GM23338 (cell line): ENCODE measurements around the gene LTB4R. TPM values are rescaled to one million over a fixed set of nuclear protein-coding genes. Genes with fewer than 3 reads are reported as not detected.

Experiments
- ATAC-seq: fragments of 200-7000 bp; cut with Tn5 transposase; 3 replicates; pipeline ENCODE4 v1.9.1; 2020
- DNase-seq: peaks from one replicate; pipeline ENCODE4 v3.0.0-alpha.2; 2015; ENCODE audit warnings: low spot score
- H2AFZ ChIP-seq: fragments of 200-600 bp; sonication (generic); 2 replicates; pipeline ENCODE4 v1.8.0; 2016; ENCODE audit warnings: antibody characterized with exemption, mild to moderate bottlenecking, moderate library complexity
- H3F3A ChIP-seq: fragments of 200-600 bp; sonication (generic); replicated peaks from 2 replicates; pipeline ENCODE4 v1.8.0; 2017; ENCODE audit warnings: antibody characterized with exemption, mixed run types, low read depth
- H3K27ac ChIP-seq: fragments of 200-600 bp; sonication (generic); 2 replicates; pipeline ENCODE4 v1.6.1; 2016; ENCODE audit warnings: low read depth
- H3K27me3 ChIP-seq: fragments of 200-600 bp; sonication (generic); 2 replicates; pipeline ENCODE4 v1.8.0; 2016; ENCODE audit warnings: mild to moderate bottlenecking, mixed run types, moderate library complexity; ENCODE audit not compliant: insufficient read depth
- H3K36me3 ChIP-seq: fragments of 200-600 bp; sonication (generic); 2 replicates; pipeline ENCODE4 v1.8.0; 2016; ENCODE audit warnings: mild to moderate bottlenecking; ENCODE audit not compliant: insufficient read depth
- H3K4me1 ChIP-seq: fragments of 200-600 bp; sonication (generic); 2 replicates; pipeline ENCODE4 v1.8.0; 2016; ENCODE audit warnings: mild to moderate bottlenecking, moderate library complexity; ENCODE audit not compliant: insufficient read depth
- H3K4me2 ChIP-seq: fragments of 200-600 bp; sonication (generic); 2 replicates; pipeline ENCODE4 v1.7.1; 2017; ENCODE audit warnings: mixed run types
- H3K4me3 ChIP-seq: fragments of 200-600 bp; sonication (generic); 2 replicates; pipeline ENCODE4 v1.6.1; 2016; ENCODE audit warnings: mixed run types
- H3K79me2 ChIP-seq: fragments of 200-600 bp; sonication (generic); replicated peaks from 2 replicates; pipeline ENCODE4 v1.8.0; 2017; ENCODE audit warnings: mild to moderate bottlenecking; ENCODE audit not compliant: insufficient read depth
- H3K9me2 ChIP-seq: fragments of 200-600 bp; sonication (generic); 2 replicates; pipeline ENCODE4 v1.8.0; 2017; ENCODE audit not compliant: insufficient read depth
- H4K20me1 ChIP-seq: fragments of 200-600 bp; sonication (generic); replicated peaks from 2 replicates; pipeline ENCODE4 v1.8.0; 2017; ENCODE audit warnings: mild to moderate bottlenecking; ENCODE audit not compliant: insufficient read depth
- H3K27ac Mint-ChIP-seq: 2 replicates; pipeline ENCODE4 v1.8.0; 2020; ENCODE audit warnings: inconsistent platforms, mild to moderate bottlenecking, moderate library complexity, mixed read lengths
- H3K27me3 Mint-ChIP-seq: 3 replicates; pipeline ENCODE4 v1.8.0; 2022; ENCODE audit warnings: low read depth, mild to moderate bottlenecking, moderate library complexity, mixed read lengths, inconsistent platforms; ENCODE audit not compliant: insufficient read depth, poor library complexity
- H3K36me3 Mint-ChIP-seq: 3 replicates; pipeline ENCODE4 v1.8.0; 2021; ENCODE audit warnings: low read depth, mild to moderate bottlenecking, inconsistent platforms, moderate library complexity, mixed read lengths
- H3K4me1 Mint-ChIP-seq: 3 replicates; pipeline ENCODE4 v1.8.0; 2020; ENCODE audit warnings: mild to moderate bottlenecking, inconsistent platforms, mixed read lengths
- H3K4me3 Mint-ChIP-seq: 3 replicates; pipeline ENCODE4 v1.8.0; 2021; ENCODE audit warnings: moderate library complexity, mild to moderate bottlenecking, inconsistent platforms, mixed read lengths
- H3K9me3 Mint-ChIP-seq: 3 replicates; pipeline ENCODE4 v1.8.0; 2020; ENCODE audit warnings: moderate library complexity, mild to moderate bottlenecking, inconsistent platforms, mixed read lengths
- CREB1 ChIP-seq: fragments of 250-450 bp; sonication (Bioruptor Pico); IDR thresholded peaks from 2 replicates; pipeline ENCODE4 v1.5.0; 2020; ENCODE audit warnings: low read depth, mild to moderate bottlenecking, moderate library complexity
- EZH2 ChIP-seq: fragments of 200-600 bp; sonication (generic); IDR thresholded peaks from one replicate; pipeline ENCODE4 v1.8.0; 2017; ENCODE audit warnings: antibody characterized with exemption, mild to moderate bottlenecking, low read depth; ENCODE audit not compliant: unreplicated experiment
- EZH2phosphoT487 ChIP-seq: fragments of 200-600 bp; sonication (generic); IDR thresholded peaks from one replicate; pipeline ENCODE4 v1.8.1; 2018; ENCODE audit warnings: antibody characterized with exemption; ENCODE audit not compliant: unreplicated experiment
- JUNB ChIP-seq: IDR thresholded peaks from one replicate; pipeline ENCODE4 v1.6.1; 2016; ENCODE audit warnings: antibody characterized with exemption; ENCODE audit not compliant: unreplicated experiment
- NANOG ChIP-seq: IDR thresholded peaks from 2 replicates; pipeline ENCODE4 v1.6.1; 2016; ENCODE audit warnings: antibody characterized with exemption, borderline replicate concordance
- STAT1 ChIP-seq: IDR thresholded peaks from one replicate; pipeline ENCODE4 v1.6.1; 2016; ENCODE audit warnings: antibody characterized with exemption; ENCODE audit not compliant: unreplicated experiment
- ZNF114 ChIP-seq: fragments of 250-450 bp; sonication (Bioruptor Pico); IDR thresholded peaks from 2 replicates; pipeline ENCODE4 v1.5.0; 2020; ENCODE audit warnings: mild to moderate bottlenecking, moderate library complexity
- polyA plus RNA-seq: library from polyadenylated mRNA; unstranded; fragments of >200 nt; fragmentation: Nextera tagmentation; extraction: Ambion mirVana; gene quantifications from 2 replicates; pipeline ENCODE4 v1.2.1, GENCODE V29; 2016
- small RNA-seq: library from RNA; depleted of rRNA; stranded (forward); fragments of <200 nt; gene quantifications from one replicate; pipeline ENCODE3, GENCODE V24; 2014; ENCODE audit warnings: low replicate concordance
- total RNA-seq: library from RNA; depleted of rRNA; stranded (reverse); fragments of >200 nt; shearing (Covaris generic); gene quantifications from 2 replicates; pipeline ENCODE4 v1.2.3, GENCODE V29; 2014; rRNA removed
- TF ChIP-seq, protein P1 (sequence below), 2 experiments: fragments of 200-600 bp in 1 of 2; sonication (generic) in 1 of 2; conservative IDR thresholded peaks; 2 replicates each; pipeline versions ENCODE4 v1.5.1 to v1.6.1; 2016 to 2017; ENCODE audit warnings: antibody characterized with exemption in 2 of 2, low read depth in 2 of 2, mild to moderate bottlenecking in 2 of 2, moderate library complexity in 1 of 2
- TF ChIP-seq, protein P2 (sequence below): IDR thresholded peaks from 2 replicates; pipeline ENCODE4 v1.6.1; 2016; ENCODE audit warnings: antibody characterized with exemption

The LTB4R gene
- total and polyA plus RNA-seq, 2 experiments from 2014 or later, result 2.1 to 4.7 TPM

DNA sequence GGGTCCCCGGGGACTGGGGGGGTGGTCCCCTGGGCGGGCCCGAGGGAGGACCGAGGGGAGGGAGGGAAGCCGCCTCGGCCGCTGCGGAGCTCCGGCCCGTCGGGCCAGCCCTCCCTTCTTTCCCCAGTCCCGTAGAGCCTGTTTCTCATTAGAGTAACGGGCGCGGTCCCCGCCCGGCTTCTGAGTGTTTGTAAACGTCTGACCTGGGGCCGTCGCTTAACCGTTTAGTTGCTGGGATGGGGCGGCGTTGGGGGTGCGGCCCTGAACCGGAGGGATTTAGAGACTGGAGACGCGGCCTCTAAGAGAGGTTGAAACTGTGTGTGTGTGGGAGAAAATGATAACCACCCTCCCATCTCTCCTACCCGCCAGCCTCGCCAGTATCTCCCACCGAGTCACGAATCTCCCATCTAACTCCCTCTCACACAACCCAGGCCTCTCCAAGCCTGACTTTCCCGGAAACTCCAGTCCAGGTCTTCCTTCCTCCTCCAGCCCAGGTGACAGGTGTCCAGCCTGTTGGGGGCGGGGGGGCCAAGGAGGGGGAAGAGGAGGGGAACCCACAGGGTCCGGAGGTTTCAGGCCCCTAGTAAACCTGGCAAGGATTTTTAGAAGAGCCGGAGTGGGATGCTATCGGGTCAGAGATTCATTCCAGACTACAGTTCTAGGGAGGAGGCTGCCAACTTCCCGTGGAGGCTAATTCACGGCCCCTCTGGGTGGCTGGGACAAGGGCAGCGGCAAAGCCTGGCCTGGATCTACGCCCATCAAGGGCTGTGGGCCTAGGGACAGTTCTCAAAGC is 55.6 kb downstream of the LTB4R start:
- ATAC-seq (peak; percentile 57), DNase-seq (peak; percentile 97)
- Histone ChIP-seq H3K79me2 (no peaks in the 10 kb centered on the region), H3K4me1 (peaks cover 14% of the 10 kb centered on the region; the same call in 1 of the 2 replicates), H3K27me3 (peaks cover 34% of the 10 kb centered on the region), H3K4me2 (peak overlapping the region; percentile 99), H3K36me3 (no peaks in the 10 kb centered on the region), H3K4me3 (peak overlapping the region; percentile 97), H2AFZ (peak overlapping the region; percentile 97), H4K20me1 (no peaks in the 10 kb centered on the region), H3K27ac (peak overlapping the region; percentile 92), H3F3A (0 out of 2 replicates have a peak, but pooled peaks cover 4% of the 10 kb centered on the region), H3K9me2 (no peaks in the 10 kb centered on the region)
- peak overlapping the region; percentile 94 for H3K27ac Mint-ChIP-seq
- peak overlapping the region; percentile 80 for H3K4me3 Mint-ChIP-seq
- H3K4me1 Mint-ChIP-seq, result peaks cover 16% of the 10 kb centered on the region
- no peaks in the 10 kb centered on the region; the same call in 2 of the 3 replicates for H3K9me3 Mint-ChIP-seq
- TF ChIP-seq, protein P1, sequence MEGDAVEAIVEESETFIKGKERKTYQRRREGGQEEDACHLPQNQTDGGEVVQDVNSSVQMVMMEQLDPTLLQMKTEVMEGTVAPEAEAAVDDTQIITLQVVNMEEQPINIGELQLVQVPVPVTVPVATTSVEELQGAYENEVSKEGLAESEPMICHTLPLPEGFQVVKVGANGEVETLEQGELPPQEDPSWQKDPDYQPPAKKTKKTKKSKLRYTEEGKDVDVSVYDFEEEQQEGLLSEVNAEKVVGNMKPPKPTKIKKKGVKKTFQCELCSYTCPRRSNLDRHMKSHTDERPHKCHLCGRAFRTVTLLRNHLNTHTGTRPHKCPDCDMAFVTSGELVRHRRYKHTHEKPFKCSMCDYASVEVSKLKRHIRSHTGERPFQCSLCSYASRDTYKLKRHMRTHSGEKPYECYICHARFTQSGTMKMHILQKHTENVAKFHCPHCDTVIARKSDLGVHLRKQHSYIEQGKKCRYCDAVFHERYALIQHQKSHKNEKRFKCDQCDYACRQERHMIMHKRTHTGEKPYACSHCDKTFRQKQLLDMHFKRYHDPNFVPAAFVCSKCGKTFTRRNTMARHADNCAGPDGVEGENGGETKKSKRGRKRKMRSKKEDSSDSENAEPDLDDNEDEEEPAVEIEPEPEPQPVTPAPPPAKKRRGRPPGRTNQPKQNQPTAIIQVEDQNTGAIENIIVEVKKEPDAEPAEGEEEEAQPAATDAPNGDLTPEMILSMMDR (conservative IDR thresholded peaks at IDR 0.05; ENCODE audit: low read depth in 2 of 2), result no peak
- TF ChIP-seq EZH2phosphoT487 (no peak), EZH2 (no peak), ZNF114 (CRISPR knock-in tag) (no peak), STAT1 (no peak), JUNB (no peak), CREB1 (peak; percentile 59), NANOG (no peak)
- TF ChIP-seq, protein P2, sequence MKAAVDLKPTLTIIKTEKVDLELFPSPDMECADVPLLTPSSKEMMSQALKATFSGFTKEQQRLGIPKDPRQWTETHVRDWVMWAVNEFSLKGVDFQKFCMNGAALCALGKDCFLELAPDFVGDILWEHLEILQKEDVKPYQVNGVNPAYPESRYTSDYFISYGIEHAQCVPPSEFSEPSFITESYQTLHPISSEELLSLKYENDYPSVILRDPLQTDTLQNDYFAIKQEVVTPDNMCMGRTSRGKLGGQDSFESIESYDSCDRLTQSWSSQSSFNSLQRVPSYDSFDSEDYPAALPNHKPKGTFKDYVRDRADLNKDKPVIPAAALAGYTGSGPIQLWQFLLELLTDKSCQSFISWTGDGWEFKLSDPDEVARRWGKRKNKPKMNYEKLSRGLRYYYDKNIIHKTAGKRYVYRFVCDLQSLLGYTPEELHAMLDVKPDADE, result no peak
- 0 out of 3 replicates have a peak, but pooled peaks cover 2% of the 10 kb centered on the region for H3K36me3 Mint-ChIP-seq
- H3K27me3 Mint-ChIP-seq, result peaks cover 17% of the 10 kb centered on the region

Small RNA genes within 50 kb of the gene (small RNA-seq; reads per million reads assigned to genes)
- not detected for gene RF00026

Other genes with a start within 250 kb of the LTB4R start
Only the 30 nearest of the 33 such genes appear.
- gene DCAF11, start 196.7 kb upstream of the LTB4R start, total RNA-seq, result 78.7 and 93.2 TPM in 2 replicates
- 18.6 and 19.0 TPM in 2 replicates for gene DCAF11, start 196.7 kb upstream of the LTB4R start, polyA plus RNA-seq
- gene NRL, start 196.6 kb upstream of the LTB4R start, total RNA-seq, result 2.2 and 5.2 TPM in 2 replicates
- gene NRL, start 196.6 kb upstream of the LTB4R start, polyA plus RNA-seq, result 1.4 and 1.8 TPM in 2 replicates
- gene FITM1, start 180.8 kb upstream of the LTB4R start, total RNA-seq, result not detected in 2 replicates
- 0.53 and 0.57 TPM in 2 replicates for gene FITM1, start 180.8 kb upstream of the LTB4R start, polyA plus RNA-seq
- gene PSME1, start 175.3 kb upstream of the LTB4R start, total RNA-seq, result 53.9 and 61.1 TPM in 2 replicates
- 215 and 220 TPM in 2 replicates for gene PSME1, start 175.3 kb upstream of the LTB4R start, polyA plus RNA-seq
- gene EMC9, start 169.9 kb upstream of the LTB4R start, total RNA-seq, result 20.1 and 30.0 TPM in 2 replicates
- 64.2 and 64.9 TPM in 2 replicates for gene EMC9, start 169.9 kb upstream of the LTB4R start, polyA plus RNA-seq
- 54.0 and 59.9 TPM in 2 replicates for gene PSME2, start 164.9 kb upstream of the LTB4R start, total RNA-seq
- gene PSME2, start 164.9 kb upstream of the LTB4R start, polyA plus RNA-seq, result 246 and 259 TPM in 2 replicates
- 54.8 and 86.4 TPM in 2 replicates for gene RNF31, start 164.0 kb upstream of the LTB4R start, total RNA-seq
- gene RNF31, start 164.0 kb upstream of the LTB4R start, polyA plus RNA-seq, result 84.1 and 87.4 TPM in 2 replicates
- 8.2 and 9.2 TPM in 2 replicates for gene IRF9, start 150.2 kb upstream of the LTB4R start, total RNA-seq
- 8.4 and 11.1 TPM in 2 replicates for gene IRF9, start 150.2 kb upstream of the LTB4R start, polyA plus RNA-seq
- 23.6 and 25.7 TPM in 2 replicates for gene REC8, start 139.4 kb upstream of the LTB4R start, total RNA-seq
- gene REC8, start 139.4 kb upstream of the LTB4R start, polyA plus RNA-seq, result 36.8 and 38.8 TPM in 2 replicates
- 84.2 and 105 TPM in 2 replicates for gene IPO4, start 122.7 kb upstream of the LTB4R start, total RNA-seq
- 34.2 and 34.3 TPM in 2 replicates for gene IPO4, start 122.7 kb upstream of the LTB4R start, polyA plus RNA-seq
- 25.6 and 27.5 TPM in 2 replicates for gene TM9SF1, start 116.1 kb upstream of the LTB4R start, total RNA-seq
- 10.7 and 12.6 TPM in 2 replicates for gene TM9SF1, start 116.1 kb upstream of the LTB4R start, polyA plus RNA-seq
- gene TSSK4, start 105.8 kb upstream of the LTB4R start, total RNA-seq, result 0.66 and 1.0 TPM in 2 replicates
- gene TSSK4, start 105.8 kb upstream of the LTB4R start, polyA plus RNA-seq, result 0.70 and 0.84 TPM in 2 replicates
- 10.6 and 19.3 TPM in 2 replicates for gene CHMP4A, start 98.0 kb upstream of the LTB4R start, total RNA-seq
- gene CHMP4A, start 98.0 kb upstream of the LTB4R start, polyA plus RNA-seq, result 30.1 and 36.9 TPM in 2 replicates
- gene MDP1, start 95.4 kb upstream of the LTB4R start, total RNA-seq, result 9.6 and 9.8 TPM in 2 replicates
- 24.7 and 31.1 TPM in 2 replicates for gene MDP1, start 95.4 kb upstream of the LTB4R start, polyA plus RNA-seq
- gene NEDD8, start 79.1 kb upstream of the LTB4R start, total RNA-seq, result 130 and 172 TPM in 2 replicates
- 401 and 418 TPM in 2 replicates for gene NEDD8, start 79.1 kb upstream of the LTB4R start, polyA plus RNA-seq
- 60.6 and 67.0 TPM in 2 replicates for gene GMPR2, start 78.6 kb upstream of the LTB4R start, total RNA-seq
- gene GMPR2, start 78.6 kb upstream of the LTB4R start, polyA plus RNA-seq, result 70.6 TPM in 2 replicates
- 24.6 and 36.0 TPM in 2 replicates for gene TINF2, start 68.9 kb upstream of the LTB4R start, total RNA-seq
- gene TINF2, start 68.9 kb upstream of the LTB4R start, polyA plus RNA-seq, result 22.0 and 24.1 TPM in 2 replicates
- 0.39 and 0.63 TPM in 2 replicates for gene TGM1, start 48.3 kb upstream of the LTB4R start, total RNA-seq
- 0.31 and 0.42 TPM in 2 replicates for gene TGM1, start 48.3 kb upstream of the LTB4R start, polyA plus RNA-seq
- 18.8 and 20.7 TPM in 2 replicates for gene RABGGTA, start 39.9 kb upstream of the LTB4R start, total RNA-seq
- 17.6 and 25.2 TPM in 2 replicates for gene RABGGTA, start 39.9 kb upstream of the LTB4R start, polyA plus RNA-seq
- 15.4 and 22.7 TPM in 2 replicates for gene DHRS1, start 11.7 kb upstream of the LTB4R start, total RNA-seq
- gene DHRS1, start 11.7 kb upstream of the LTB4R start, polyA plus RNA-seq, result 15.0 and 15.4 TPM in 2 replicates
- gene NOP9, start 11.7 kb upstream of the LTB4R start, total RNA-seq, result 32.4 and 32.8 TPM in 2 replicates
- gene NOP9, start 11.7 kb upstream of the LTB4R start, polyA plus RNA-seq, result 7.9 and 8.2 TPM in 2 replicates
- 4.6 and 8.9 TPM in 2 replicates for gene CIDEB, start 3.5 kb upstream of the LTB4R start, total RNA-seq
- 3.4 and 5.0 TPM in 2 replicates for gene CIDEB, start 3.5 kb upstream of the LTB4R start, polyA plus RNA-seq
- 6.4 and 12.6 TPM in 2 replicates for gene LTB4R2, start 1.4 kb upstream of the LTB4R start, total RNA-seq
- gene LTB4R2, start 1.4 kb upstream of the LTB4R start, polyA plus RNA-seq, result 0.40 and 0.47 TPM in 2 replicates
- gene ADCY4, start 23.6 kb downstream of the LTB4R start, total RNA-seq, result 0.10 and 1.5 TPM in 2 replicates
- 0.40 and 0.68 TPM in 2 replicates for gene ADCY4, start 23.6 kb downstream of the LTB4R start, polyA plus RNA-seq
- 0.16 and 1.5 TPM in 2 replicates for gene RIPK3, start 28.5 kb downstream of the LTB4R start, total RNA-seq
- 0.31 and 0.32 TPM in 2 replicates for gene RIPK3, start 28.5 kb downstream of the LTB4R start, polyA plus RNA-seq
- gene NFATC4, start 56.7 kb downstream of the LTB4R start, total RNA-seq, result 20.7 and 26.6 TPM in 2 replicates
- gene NFATC4, start 56.7 kb downstream of the LTB4R start, polyA plus RNA-seq, result 16.7 and 20.9 TPM in 2 replicates
- 17.5 and 20.0 TPM in 2 replicates for gene NYNRIN, start 87.5 kb downstream of the LTB4R start, total RNA-seq
- gene NYNRIN, start 87.5 kb downstream of the LTB4R start, polyA plus RNA-seq, result 3.1 TPM in 2 replicates
- 0.07 TPM in 1 of 2 replicates, not detected in the other for gene CBLN3, start 118.2 kb downstream of the LTB4R start, total RNA-seq
- 0.19 and 0.23 TPM in 2 replicates for gene CBLN3, start 118.2 kb downstream of the LTB4R start, polyA plus RNA-seq
- 21.9 and 28.1 TPM in 2 replicates for gene KHNYN, start 118.5 kb downstream of the LTB4R start, total RNA-seq
- 2.1 and 2.7 TPM in 2 replicates for gene KHNYN, start 118.5 kb downstream of the LTB4R start, polyA plus RNA-seq
- 9.0 and 22.9 TPM in 2 replicates for gene SDR39U1, start 131.3 kb downstream of the LTB4R start, total RNA-seq
- 60.6 and 66.5 TPM in 2 replicates for gene SDR39U1, start 131.3 kb downstream of the LTB4R start, polyA plus RNA-seq